Ovary (tissue), 10 donors: ENCODE results near the gene CYP2B6. TPM values are rescaled to one million over a fixed set of nuclear protein-coding genes. Genes with fewer than 3 reads are reported as not detected.

ENCODE experiments used
- DNase-seq, 5 donors: peaks; one replicate each; pipeline ENCODE4 v3.0.0-alpha.2; 2019 to 2020
- H3K27ac ChIP-seq, 2 donors: fragments of 200-600 bp; one replicate each; pipeline versions ENCODE4 v1.5.1 to v1.8.0; 2019 to 2022
- H3K27me3 ChIP-seq: fragments of 200-600 bp; one replicate; pipeline ENCODE4 v1.8.0; 2022
- H3K36me3 ChIP-seq: fragments of 200-600 bp; sonication (generic); one replicate; pipeline ENCODE4 v1.5.1; 2019
- H3K4me1 ChIP-seq: one replicate; pipeline ENCODE4 v1.8.1; 2013; ENCODE audit warnings: mild to moderate bottlenecking, moderate library complexity; ENCODE audit not compliant: insufficient read depth
- H3K4me3 ChIP-seq: fragments of 200-600 bp; sonication (generic); one replicate; pipeline ENCODE4 v1.5.1; 2017
- H3K9me3 ChIP-seq, 2 donors: fragments of 200-600 bp in 1 of 2; sonication (generic) in 1 of 2; one replicate each; pipeline versions ENCODE4 v1.5.1 to v1.8.1; 2013 to 2019; ENCODE audit warnings: mild to moderate bottlenecking in 1 of 2, moderate library complexity in 1 of 2
- EP300 ChIP-seq: sonication (generic); formaldehyde crosslinking; IDR thresholded peaks from one replicate; pipeline ENCODE4 v1.6.1; 2017; ENCODE audit warnings: antibody characterized with exemption
- POLR2A ChIP-seq: fragments of 450-650 bp; IDR thresholded peaks from one replicate; pipeline ENCODE4 v1.6.1; 2017; ENCODE audit warnings: antibody characterized with exemption, mild to moderate bottlenecking, moderate library complexity
- WGBS, 3 donors: extraction: QIAGEN DNeasy Blood & Tissue Kit in 1 of 3; methylation state at CpG; one replicate each; pipeline versions ENCODE4 v1.1.5 to v1.1.7; 2013 to 2017; 5-methylcytosine and 5-hydroxymethylcytosine counted together
- intact Hi-C, 4 donors: fragments of 100-400 bp; cut with DNase I; formaldehyde crosslinking; loops; one replicate each; pipeline versions ENCODE4 v1.11.0 to v1.15.1; 2022 to 2023
- long read RNA-seq, 3 donors: library from polyadenylated mRNA in 2 of 3; unstranded in 2 of 3; transcript quantifications; one replicate each; pipeline ENCODE4 v2.0.0 and lab custom pipeline, GENCODE V29; 2021 to 2026
- polyA plus RNA-seq, 2 donors: library from polyadenylated mRNA; stranded (reverse); fragments of 200-250 nt in 1 of 2; fragments of 350-450 nt in 1 of 2; fragmentation: Illumina TruSeq in 1 of 2; extraction: RNeasy Lipid Tissue Mini Kit (QIAGEN cat#74804) in 1 of 2; gene quantifications; one replicate each; pipeline ENCODE4 v1.2.3, GENCODE V29; 2013 to 2014
- total RNA-seq, 7 donors: library from RNA; depleted of rRNA in 2 of 7; stranded (reverse); fragments of >200 nt in 2 of 7; fragmentation: NEBNext Ultra II Directional in 3 of 7; extraction: Animal tissue kit (Norgen Biotek cat#: 25700) in 3 of 7; gene quantifications; one replicate each; pipeline versions ENCODE4 v1.1.0 to v1.2.4, GENCODE V29; 2016 to 2023
- TF ChIP-seq, protein P1 (sequence below), 3 donors: fragments of 450-650 bp in 2 of 3; fragments of 200-600 bp in 1 of 3; IDR thresholded peaks; one replicate each; pipeline versions ENCODE4 v1.5.1 to v1.8.0; 2016 to 2022; ENCODE audit warnings: antibody characterized with exemption in 3 of 3, mild to moderate bottlenecking in 1 of 3
- donor health status: DM: no; HTN: no; CAD: no; lungs with moderate emphysema.
- donor health status: DM: no; HTN: no; CAD: no.
- donor health status: Bipolar disorder and iron deficiency.
- donor health status: DM: yes; HTN: yes; CAD: no.
- donor health status: DM: no; HTN: no; CAD: no.
- donor health status: DM: yes; HTN: yes; CAD: no.

Gene CYP2B6
- total RNA-seq (under 1 TPM in 3 of 7 donors, not detected in 4; 0.15 to 0.33 (median 0.15) TPM), polyA plus RNA-seq (not detected)
- long read RNA-seq, donor 1, result 0 reads
- long read RNA-seq, donor 2, result 0 reads
- long read RNA-seq, donor 3, result 0 reads

DNA sequence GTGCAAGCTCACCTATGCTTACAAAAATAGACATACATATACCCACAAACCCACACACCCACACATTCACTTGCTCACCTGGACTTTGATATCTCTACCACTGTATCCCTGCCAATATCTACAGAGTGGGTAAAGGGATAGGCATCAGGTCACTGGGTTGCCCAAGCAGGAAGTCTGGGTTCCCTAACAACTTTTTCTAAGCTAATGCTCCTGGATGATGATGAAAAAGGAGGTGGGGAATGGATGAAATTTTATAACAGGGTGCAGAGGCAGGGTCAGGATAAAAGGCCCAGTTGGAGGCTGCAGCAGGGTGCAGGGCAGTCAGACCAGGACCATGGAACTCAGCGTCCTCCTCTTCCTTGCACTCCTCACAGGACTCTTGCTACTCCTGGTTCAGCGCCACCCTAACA lies at the start of gene CYP2B6:
TSS of gene CYP2B6 (plus strand) at position 311 of the 410 bp plus-strand sequence. CDS start at position 335, 24 bp downstream.
- Histone ChIP-seq H3K27me3 (no peaks in the 10 kb centered on the region), H3K4me1 (no peaks in the 10 kb centered on the region), H3K4me3 (no peak within 1 kb of the TSS), H3K36me3 (no peaks in the 10 kb centered on the region), H3K9me3 (no peaks in the 10 kb centered on the region), H3K27ac (no peak within 1 kb of the TSS)
- WGBS, 3 donors, result 83 to 92% (median 92%) methylated on average over 2 of the region's 2 CpGs
- TF ChIP-seq, protein P1, sequence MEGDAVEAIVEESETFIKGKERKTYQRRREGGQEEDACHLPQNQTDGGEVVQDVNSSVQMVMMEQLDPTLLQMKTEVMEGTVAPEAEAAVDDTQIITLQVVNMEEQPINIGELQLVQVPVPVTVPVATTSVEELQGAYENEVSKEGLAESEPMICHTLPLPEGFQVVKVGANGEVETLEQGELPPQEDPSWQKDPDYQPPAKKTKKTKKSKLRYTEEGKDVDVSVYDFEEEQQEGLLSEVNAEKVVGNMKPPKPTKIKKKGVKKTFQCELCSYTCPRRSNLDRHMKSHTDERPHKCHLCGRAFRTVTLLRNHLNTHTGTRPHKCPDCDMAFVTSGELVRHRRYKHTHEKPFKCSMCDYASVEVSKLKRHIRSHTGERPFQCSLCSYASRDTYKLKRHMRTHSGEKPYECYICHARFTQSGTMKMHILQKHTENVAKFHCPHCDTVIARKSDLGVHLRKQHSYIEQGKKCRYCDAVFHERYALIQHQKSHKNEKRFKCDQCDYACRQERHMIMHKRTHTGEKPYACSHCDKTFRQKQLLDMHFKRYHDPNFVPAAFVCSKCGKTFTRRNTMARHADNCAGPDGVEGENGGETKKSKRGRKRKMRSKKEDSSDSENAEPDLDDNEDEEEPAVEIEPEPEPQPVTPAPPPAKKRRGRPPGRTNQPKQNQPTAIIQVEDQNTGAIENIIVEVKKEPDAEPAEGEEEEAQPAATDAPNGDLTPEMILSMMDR (IDR thresholded peaks at IDR 0.05), result no peak
- TF ChIP-seq POLR2A, result no peak
- no peak for TF ChIP-seq EP300
- DNase-seq, result no peak
- intact Hi-C loops, result no loop called here

DNA sequence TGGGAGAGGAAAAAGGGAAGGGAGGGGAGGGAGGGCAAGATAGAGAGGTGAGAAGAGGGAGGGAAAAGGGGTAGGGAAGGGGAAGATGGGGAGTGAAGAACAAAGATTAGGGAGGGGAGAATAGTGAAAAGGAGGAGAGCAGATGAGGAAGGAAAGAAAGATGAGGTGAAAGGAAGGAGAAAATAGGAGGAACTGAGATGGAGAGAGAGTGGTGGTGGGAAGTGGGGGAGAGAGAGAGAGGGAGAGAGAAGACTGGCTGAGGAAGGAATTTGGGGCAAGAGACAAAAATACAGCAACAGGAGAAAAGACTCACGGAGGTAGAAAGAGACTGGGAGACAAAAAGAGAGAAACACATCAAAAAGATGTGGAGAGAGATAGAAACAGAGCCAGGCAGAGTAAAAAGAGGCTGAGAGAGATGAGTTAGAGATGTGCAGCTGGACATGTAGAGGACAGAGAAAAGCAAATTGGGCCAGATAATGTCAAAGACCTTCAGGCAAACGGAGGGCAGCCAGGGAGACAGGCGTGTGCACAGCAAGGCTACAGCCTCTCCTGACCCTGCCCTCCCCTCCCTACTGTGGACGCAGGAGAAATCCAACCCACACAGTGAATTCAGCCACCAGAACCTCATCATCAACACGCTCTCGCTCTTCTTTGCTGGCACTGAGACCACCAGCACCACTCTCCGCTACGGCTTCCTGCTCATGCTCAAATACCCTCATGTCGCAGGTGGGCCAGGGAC lies 49.4 kb upstream of the CYP2B6 start:
- 82 to 85% (median 84%) methylated on average over 9 of the region's 9 CpGs for WGBS, 3 donors
- intact Hi-C loops, result no loop called here
- DNase-seq, result no peak
- TF ChIP-seq POLR2A, result no peak
- TF ChIP-seq, protein P1 (IDR thresholded peaks at IDR 0.05), result no peak
- no peak for TF ChIP-seq EP300
- no peaks in the 10 kb centered on the region for H3K9me3 ChIP-seq
- no peaks in the 10 kb centered on the region for H3K4me1 ChIP-seq
- no peaks in the 10 kb centered on the region for H3K27me3 ChIP-seq
- H3K27ac ChIP-seq, result no peak overlapping the region
- no peak overlapping the region for H3K4me3 ChIP-seq
- H3K36me3 ChIP-seq, result no peaks in the 10 kb centered on the region

DNA sequence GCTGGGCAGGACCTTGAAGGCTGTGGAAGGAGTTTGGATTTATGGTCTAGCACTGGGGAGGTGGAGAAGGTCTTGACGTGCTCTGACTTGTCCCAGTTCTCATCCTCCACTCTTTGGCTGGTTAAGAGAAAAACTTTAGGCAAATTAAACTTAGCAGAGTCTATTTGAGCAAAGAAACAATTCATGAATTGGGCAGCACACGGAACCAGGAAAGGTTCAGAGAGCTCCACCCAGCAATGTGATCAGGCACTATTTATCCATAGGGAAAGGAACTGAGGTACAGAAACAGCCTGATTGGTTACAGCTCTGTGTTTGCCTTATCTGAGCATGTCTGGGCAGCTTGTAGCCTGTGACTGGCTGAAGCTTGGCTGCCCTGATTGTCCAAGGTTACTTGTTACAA lies 45.4 kb upstream of the CYP2B6 start:
- H3K36me3 ChIP-seq, result no peaks in the 10 kb centered on the region
- no peaks in the 10 kb centered on the region for H3K9me3 ChIP-seq
- H3K4me3 ChIP-seq, result no peak overlapping the region
- H3K27ac ChIP-seq, result no peak overlapping the region
- H3K4me1 ChIP-seq, result no peaks in the 10 kb centered on the region
- TF ChIP-seq EP300, result no peak
- TF ChIP-seq POLR2A, result no peak
- TF ChIP-seq, protein P1 (IDR thresholded peaks at IDR 0.05), result no peak
- intact Hi-C loops, result no loop called here
- WGBS, 3 donors, result 84 to 93% (median 86%) methylated on average over 2 of the region's 2 CpGs
- H3K27me3 ChIP-seq, result no peaks in the 10 kb centered on the region
- DNase-seq, result no peak

DNA sequence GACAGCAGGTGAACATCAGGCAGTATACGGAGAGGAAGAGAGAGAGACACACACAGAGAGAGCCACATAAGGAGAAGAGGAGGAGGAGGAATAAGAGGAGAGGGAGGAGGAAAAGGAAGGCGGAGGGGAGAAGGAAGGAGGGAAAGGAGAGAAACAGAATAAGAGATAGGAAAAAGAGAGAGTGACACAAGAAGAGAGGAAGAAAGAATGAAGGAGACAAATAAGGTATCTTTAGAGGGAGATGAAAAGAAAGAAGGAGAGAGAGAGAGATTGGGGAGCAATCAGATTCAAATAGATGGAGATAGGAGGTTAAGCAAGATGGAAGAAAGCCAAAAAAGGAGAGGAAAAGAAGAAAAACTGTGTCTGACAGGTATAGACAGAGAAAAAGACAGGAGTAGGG lies 44.0 kb upstream of the CYP2B6 start:
- DNase-seq, result no peak
- TF ChIP-seq EP300 (no peak), POLR2A (no peak)
- TF ChIP-seq, protein P1 (IDR thresholded peaks at IDR 0.05), result no peak
- H3K27me3 ChIP-seq, result no peaks in the 10 kb centered on the region
- H3K9me3 ChIP-seq, result no peaks in the 10 kb centered on the region
- H3K4me1 ChIP-seq, result no peaks in the 10 kb centered on the region
- no peak overlapping the region for H3K27ac ChIP-seq
- intact Hi-C loops, result no loop called here
- H3K4me3 ChIP-seq, result no peak overlapping the region
- 86 to 93% (median 90%) methylated on average over 2 of the region's 2 CpGs for WGBS, 3 donors
- no peaks in the 10 kb centered on the region for H3K36me3 ChIP-seq
